A673 (cell line): ENCODE results near the gene TRAF6.

ENCODE experiments used
- EZH2 ChIP-seq: fragments of 200-600 bp; sonication (generic); IDR thresholded peaks from 2 replicates; pipeline ENCODE4 v1.6.1; 2017; ENCODE audit warnings: borderline replicate concordance, low read depth, mild to moderate bottlenecking, mixed read lengths, antibody characterized with exemption, low read length; ENCODE audit not compliant: poor library complexity, severe bottlenecking
- TF ChIP-seq, protein P1 (sequence below): fragments of 300-800, 200-600 bp; sonication (generic); conservative IDR thresholded peaks from 2 replicates; pipeline ENCODE4 v1.5.1; 2017; ENCODE audit warnings: low read depth, mild to moderate bottlenecking, antibody characterized with exemption, low read length, moderate library complexity, mixed read lengths

DNA sequence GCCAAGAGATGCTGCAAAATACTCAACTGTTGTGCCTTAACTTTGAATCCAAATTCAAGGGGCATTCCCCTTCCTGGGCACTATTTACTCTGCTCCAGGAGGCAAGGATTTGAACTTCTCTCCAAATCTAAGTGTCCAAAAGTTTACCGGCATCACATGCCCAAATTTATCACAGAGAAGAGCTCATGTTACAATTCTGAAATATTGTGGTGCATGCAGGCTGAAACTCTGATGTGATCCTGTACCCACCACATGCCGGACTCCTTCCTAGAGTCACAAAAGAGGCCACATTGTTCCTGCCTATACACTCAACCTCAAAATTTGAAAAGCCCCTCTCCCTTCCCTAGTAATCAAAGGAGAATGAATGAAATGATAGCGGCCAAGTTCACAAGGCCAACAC is 1.3 kb downstream of the TRAF6 start:
- TF ChIP-seq, protein P1, sequence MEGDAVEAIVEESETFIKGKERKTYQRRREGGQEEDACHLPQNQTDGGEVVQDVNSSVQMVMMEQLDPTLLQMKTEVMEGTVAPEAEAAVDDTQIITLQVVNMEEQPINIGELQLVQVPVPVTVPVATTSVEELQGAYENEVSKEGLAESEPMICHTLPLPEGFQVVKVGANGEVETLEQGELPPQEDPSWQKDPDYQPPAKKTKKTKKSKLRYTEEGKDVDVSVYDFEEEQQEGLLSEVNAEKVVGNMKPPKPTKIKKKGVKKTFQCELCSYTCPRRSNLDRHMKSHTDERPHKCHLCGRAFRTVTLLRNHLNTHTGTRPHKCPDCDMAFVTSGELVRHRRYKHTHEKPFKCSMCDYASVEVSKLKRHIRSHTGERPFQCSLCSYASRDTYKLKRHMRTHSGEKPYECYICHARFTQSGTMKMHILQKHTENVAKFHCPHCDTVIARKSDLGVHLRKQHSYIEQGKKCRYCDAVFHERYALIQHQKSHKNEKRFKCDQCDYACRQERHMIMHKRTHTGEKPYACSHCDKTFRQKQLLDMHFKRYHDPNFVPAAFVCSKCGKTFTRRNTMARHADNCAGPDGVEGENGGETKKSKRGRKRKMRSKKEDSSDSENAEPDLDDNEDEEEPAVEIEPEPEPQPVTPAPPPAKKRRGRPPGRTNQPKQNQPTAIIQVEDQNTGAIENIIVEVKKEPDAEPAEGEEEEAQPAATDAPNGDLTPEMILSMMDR, result no peak
- no peak for TF ChIP-seq EZH2
